DND-41 (cell line): ENCODE measurements around the gene LUZP1.

ENCODE experiments used
- ATAC-seq: fragments of 200-7000 bp; cut with Tn5 transposase; 3 replicates; pipeline ENCODE4 v1.9.1; 2021; ENCODE audit warnings: low read depth; ENCODE audit not compliant: insufficient read depth
- DNase-seq: peaks from one replicate; pipeline ENCODE4 v3.0.0-alpha.2; 2020
- H2AFZ ChIP-seq: 2 replicates; pipeline ENCODE4 v1.6.0; 2012; ENCODE audit warnings: low read depth, low read length
- H3K27ac ChIP-seq: 2 replicates; pipeline ENCODE4 v1.5.1; 2012; ENCODE audit warnings: low read length, inconsistent platforms
- H3K27me3 ChIP-seq: fragments of 200-600 bp; sonication (generic); 2 replicates; pipeline ENCODE4 v1.6.0; 2012; ENCODE audit warnings: low read length, mild to moderate bottlenecking, inconsistent platforms; ENCODE audit not compliant: insufficient read depth, poor library complexity
- H3K36me3 ChIP-seq: 2 replicates; pipeline ENCODE4 v1.5.1; 2012; ENCODE audit warnings: low read length, inconsistent platforms; ENCODE audit not compliant: insufficient read depth
- H3K4me1 ChIP-seq: 2 replicates; pipeline ENCODE4 v1.5.1; 2012; ENCODE audit warnings: mild to moderate bottlenecking, low read length; ENCODE audit not compliant: insufficient read depth
- H3K4me2 ChIP-seq: 2 replicates; pipeline ENCODE4 v1.6.0; 2012; ENCODE audit warnings: mild to moderate bottlenecking, moderate library complexity, low read length, inconsistent platforms; ENCODE audit not compliant: insufficient read depth
- H3K4me3 ChIP-seq, 2 experiments: fragments of 200-600 bp in 1 of 2; shearing (Covaris generic) in 1 of 2; 2 replicates each; pipeline ENCODE4 v1.5.1; 2012 to 2016; ENCODE audit warnings: inconsistent platforms in 2 of 2, low read length in 2 of 2, mild to moderate bottlenecking in 2 of 2, low read depth in 1 of 2, moderate library complexity in 1 of 2
- H3K79me2 ChIP-seq: 2 replicates; pipeline ENCODE4 v1.6.0; 2012; ENCODE audit warnings: low read length, inconsistent platforms; ENCODE audit not compliant: insufficient read depth
- H3K9ac ChIP-seq: 2 replicates; pipeline ENCODE4 v1.6.0; 2012; ENCODE audit warnings: low read depth, mild to moderate bottlenecking, inconsistent platforms, low read length, moderate library complexity
- H3K9me3 ChIP-seq: 2 replicates; pipeline ENCODE4 v1.5.1; 2012; ENCODE audit warnings: low read length, moderate library complexity, mild to moderate bottlenecking, inconsistent platforms; ENCODE audit not compliant: insufficient read depth, severe bottlenecking
- H4K20me1 ChIP-seq: 2 replicates; pipeline ENCODE4 v1.6.0; 2012; ENCODE audit warnings: low read length; ENCODE audit not compliant: insufficient read depth
- CTCF ChIP-seq: IDR thresholded peaks from 2 replicates; pipeline ENCODE4 v1.5.1; 2012; ENCODE audit warnings: borderline replicate concordance, low read length, moderate library complexity, mild to moderate bottlenecking; ENCODE audit not compliant: poor library complexity, severe bottlenecking; ENCODE audit errors: extremely low read depth
- EZH2 ChIP-seq: IDR thresholded peaks from 3 replicates; pipeline ENCODE4 v1.6.1; 2012; ENCODE audit warnings: borderline replicate concordance, low read depth, mild to moderate bottlenecking, moderate library complexity, low read length, inconsistent platforms; ENCODE audit not compliant: severe bottlenecking

Gene LUZP1

GRCh38 chr1:23066075-23066474, 102.6 kb downstream of the LUZP1 start:
- DNase-seq = no peak
- Histone ChIP-seq H3K4me3 (no peak overlapping the region), H2AFZ (no peak overlapping the region), H3K9ac (no peak overlapping the region), H3K27ac (no peak overlapping the region), H3K79me2 (peaks cover 24% of the 10 kb centered on the region), H3K36me3 (peaks cover 95% of the 10 kb centered on the region), H3K4me1 (no peaks in the 10 kb centered on the region), H3K9me3 (no peaks in the 10 kb centered on the region), H3K4me2 (no peak overlapping the region), H3K27me3 (no peaks in the 10 kb centered on the region), H4K20me1 (peaks cover 20% of the 10 kb centered on the region; the same call in 1 of the 2 replicates)
- TF ChIP-seq EZH2 (no peak), CTCF (no peak)
- ATAC-seq = no peak

GRCh38 chr1:23065385-23065784, 103.3 kb downstream of the LUZP1 start:
- Histone ChIP-seq H2AFZ (no peak overlapping the region), H3K4me3 (no peak overlapping the region), H3K4me1 (no peaks in the 10 kb centered on the region), H3K27me3 (no peaks in the 10 kb centered on the region), H3K36me3 (peaks cover 97% of the 10 kb centered on the region), H4K20me1 (peaks cover 21% of the 10 kb centered on the region; the same call in 1 of the 2 replicates), H3K4me2 (no peak overlapping the region), H3K9ac (no peak overlapping the region), H3K79me2 (peaks cover 24% of the 10 kb centered on the region), H3K27ac (no peak overlapping the region), H3K9me3 (no peaks in the 10 kb centered on the region)
- DNase-seq (no peak), ATAC-seq (no peak)
- TF ChIP-seq EZH2 (no peak), CTCF (no peak)

GRCh38 chr1:23062271-23062670, 106.4 kb downstream of the LUZP1 start:
- ATAC-seq = no peak
- no peak overlapping the region for H3K4me2 ChIP-seq
- H3K79me2 ChIP-seq = peaks cover 19% of the 10 kb centered on the region
- peaks cover 18% of the 10 kb centered on the region; the same call in 1 of the 2 replicates for H4K20me1 ChIP-seq
- H3K27me3 ChIP-seq = no peaks in the 10 kb centered on the region
- TF ChIP-seq EZH2 = no peak
- TF ChIP-seq CTCF = no peak
- no peak overlapping the region for H3K27ac ChIP-seq
- no peaks in the 10 kb centered on the region for H3K9me3 ChIP-seq
- H3K9ac ChIP-seq = no peak overlapping the region
- no peak overlapping the region for H2AFZ ChIP-seq
- DNase-seq = no peak
- no peak overlapping the region for H3K4me3 ChIP-seq
- peaks cover 97% of the 10 kb centered on the region for H3K36me3 ChIP-seq
- no peaks in the 10 kb centered on the region for H3K4me1 ChIP-seq

- H2AFZ ChIP-seq = no peak overlapping the region
- no peak for ATAC-seq
- H3K9ac ChIP-seq = no peak overlapping the region
- no peak for TF ChIP-seq EZH2
- no peak for TF ChIP-seq CTCF
- H3K4me1 ChIP-seq = no peaks in the 10 kb centered on the region
- H3K79me2 ChIP-seq = peaks cover 17% of the 10 kb centered on the region
- H3K4me3 ChIP-seq = no peak overlapping the region
- DNase-seq = no peak
- H3K27ac ChIP-seq = no peak overlapping the region
- no peak overlapping the region for H3K4me2 ChIP-seq
- peaks cover 13% of the 10 kb centered on the region; the same call in 1 of the 2 replicates for H4K20me1 ChIP-seq
- no peaks in the 10 kb centered on the region for H3K9me3 ChIP-seq
- no peaks in the 10 kb centered on the region for H3K27me3 ChIP-seq
- peaks cover 91% of the 10 kb centered on the region for H3K36me3 ChIP-seq
Observed at GRCh38 chr1:23057301-23057700, 111.4 kb downstream of the LUZP1 start.
